ENCODE data around the gene BTBD16. TPM values are rescaled to one million over a fixed set of nuclear protein-coding genes. Genes with fewer than 3 reads are reported as not detected.

Gene BTBD16
- total and polyA plus RNA-seq, 4 donors: 0.42 to 2.8 (median 1.8) TPM

DNA sequence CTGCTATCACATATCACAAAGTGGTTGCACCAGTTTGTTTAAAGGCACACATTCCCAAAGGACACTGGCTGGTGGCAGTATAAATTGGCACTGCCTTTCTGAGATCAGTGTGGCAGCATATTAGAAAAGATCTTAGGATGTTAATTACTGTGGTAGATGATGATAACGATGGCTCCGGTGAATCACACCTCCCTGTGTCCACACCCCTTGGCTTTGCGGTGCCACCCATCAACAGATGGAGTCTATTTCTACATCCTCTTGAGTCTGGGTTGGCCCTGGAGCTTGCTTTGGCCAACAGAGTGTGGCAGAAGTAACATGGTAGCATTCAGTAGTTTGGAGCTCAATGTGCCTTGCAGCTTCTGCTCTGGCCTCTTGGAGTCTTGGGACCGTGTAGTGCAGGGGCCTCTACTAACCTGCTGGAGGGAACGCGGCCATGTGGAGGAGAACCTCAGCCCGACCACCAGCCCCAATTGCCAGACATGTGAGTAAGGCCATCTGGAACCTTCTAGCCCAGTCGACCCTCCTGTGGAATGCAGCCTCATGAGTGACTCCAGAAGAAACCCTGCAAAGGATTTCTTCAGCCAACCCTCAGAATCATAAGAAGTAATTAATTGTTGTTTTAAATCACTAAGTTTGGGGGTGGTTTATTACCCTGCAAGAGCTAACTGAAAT, 76.2 kb downstream of the BTBD16 start:
- H3K36me3 ChIP-seq (ENCODE audit: control insufficient read depth in 4 of 4, insufficient read depth in 3 of 4, low read depth in 1 of 4, low read length in 3 of 4): no peaks in the 10 kb centered on the region
- 96% methylated on average over 8 of the region's 8 CpGs for WGBS
- H3K27ac ChIP-seq (ENCODE audit: low read depth in 1 of 2, low read length in 2 of 2): no peak overlapping the region
- no peak for TF ChIP-seq NR2F2 (IDR thresholded peaks at IDR 0.05)
- TF ChIP-seq HNF4A (conservative IDR thresholded peaks at IDR 0.05): no peak
- TF ChIP-seq FOXA2 (IDR thresholded peaks at IDR 0.05): no peak
- TF ChIP-seq TAF1 (conservative IDR thresholded peaks at IDR 0.05): no peak
- TF ChIP-seq SP1 (IDR thresholded peaks at IDR 0.05): no peak
- TF ChIP-seq EGR1 (IDR thresholded peaks at IDR 0.05; ENCODE audit: low read depth in 2 of 2): no peak
- TF ChIP-seq, protein P1, sequence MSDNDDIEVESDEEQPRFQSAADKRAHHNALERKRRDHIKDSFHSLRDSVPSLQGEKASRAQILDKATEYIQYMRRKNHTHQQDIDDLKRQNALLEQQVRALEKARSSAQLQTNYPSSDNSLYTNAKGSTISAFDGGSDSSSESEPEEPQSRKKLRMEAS (IDR thresholded peaks at IDR 0.05): no peak
- TF ChIP-seq, protein P2, sequence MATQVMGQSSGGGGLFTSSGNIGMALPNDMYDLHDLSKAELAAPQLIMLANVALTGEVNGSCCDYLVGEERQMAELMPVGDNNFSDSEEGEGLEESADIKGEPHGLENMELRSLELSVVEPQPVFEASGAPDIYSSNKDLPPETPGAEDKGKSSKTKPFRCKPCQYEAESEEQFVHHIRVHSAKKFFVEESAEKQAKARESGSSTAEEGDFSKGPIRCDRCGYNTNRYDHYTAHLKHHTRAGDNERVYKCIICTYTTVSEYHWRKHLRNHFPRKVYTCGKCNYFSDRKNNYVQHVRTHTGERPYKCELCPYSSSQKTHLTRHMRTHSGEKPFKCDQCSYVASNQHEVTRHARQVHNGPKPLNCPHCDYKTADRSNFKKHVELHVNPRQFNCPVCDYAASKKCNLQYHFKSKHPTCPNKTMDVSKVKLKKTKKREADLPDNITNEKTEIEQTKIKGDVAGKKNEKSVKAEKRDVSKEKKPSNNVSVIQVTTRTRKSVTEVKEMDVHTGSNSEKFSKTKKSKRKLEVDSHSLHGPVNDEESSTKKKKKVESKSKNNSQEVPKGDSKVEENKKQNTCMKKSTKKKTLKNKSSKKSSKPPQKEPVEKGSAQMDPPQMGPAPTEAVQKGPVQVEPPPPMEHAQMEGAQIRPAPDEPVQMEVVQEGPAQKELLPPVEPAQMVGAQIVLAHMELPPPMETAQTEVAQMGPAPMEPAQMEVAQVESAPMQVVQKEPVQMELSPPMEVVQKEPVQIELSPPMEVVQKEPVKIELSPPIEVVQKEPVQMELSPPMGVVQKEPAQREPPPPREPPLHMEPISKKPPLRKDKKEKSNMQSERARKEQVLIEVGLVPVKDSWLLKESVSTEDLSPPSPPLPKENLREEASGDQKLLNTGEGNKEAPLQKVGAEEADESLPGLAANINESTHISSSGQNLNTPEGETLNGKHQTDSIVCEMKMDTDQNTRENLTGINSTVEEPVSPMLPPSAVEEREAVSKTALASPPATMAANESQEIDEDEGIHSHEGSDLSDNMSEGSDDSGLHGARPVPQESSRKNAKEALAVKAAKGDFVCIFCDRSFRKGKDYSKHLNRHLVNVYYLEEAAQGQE (IDR thresholded peaks at IDR 0.05): no peak
- TF ChIP-seq, protein P3, sequence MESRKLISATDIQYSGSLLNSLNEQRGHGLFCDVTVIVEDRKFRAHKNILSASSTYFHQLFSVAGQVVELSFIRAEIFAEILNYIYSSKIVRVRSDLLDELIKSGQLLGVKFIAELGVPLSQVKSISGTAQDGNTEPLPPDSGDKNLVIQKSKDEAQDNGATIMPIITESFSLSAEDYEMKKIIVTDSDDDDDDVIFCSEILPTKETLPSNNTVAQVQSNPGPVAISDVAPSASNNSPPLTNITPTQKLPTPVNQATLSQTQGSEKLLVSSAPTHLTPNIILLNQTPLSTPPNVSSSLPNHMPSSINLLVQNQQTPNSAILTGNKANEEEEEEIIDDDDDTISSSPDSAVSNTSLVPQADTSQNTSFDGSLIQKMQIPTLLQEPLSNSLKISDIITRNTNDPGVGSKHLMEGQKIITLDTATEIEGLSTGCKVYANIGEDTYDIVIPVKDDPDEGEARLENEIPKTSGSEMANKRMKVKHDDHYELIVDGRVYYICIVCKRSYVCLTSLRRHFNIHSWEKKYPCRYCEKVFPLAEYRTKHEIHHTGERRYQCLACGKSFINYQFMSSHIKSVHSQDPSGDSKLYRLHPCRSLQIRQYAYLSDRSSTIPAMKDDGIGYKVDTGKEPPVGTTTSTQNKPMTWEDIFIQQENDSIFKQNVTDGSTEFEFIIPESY (IDR thresholded peaks at IDR 0.05): no peak
- TF ChIP-seq RXRA (IDR thresholded peaks at IDR 0.05): no peak
- TF ChIP-seq JUND (IDR thresholded peaks at IDR 0.05): no peak
- no peak for TF ChIP-seq YY1 (IDR thresholded peaks at IDR 0.05)
- no peak for TF ChIP-seq FOXA1 (IDR thresholded peaks at IDR 0.05)
- TF ChIP-seq GABPA (IDR thresholded peaks at IDR 0.05 in 1 of 2, conservative IDR thresholded peaks at IDR 0.05 in 1 of 2): no peak
- TF ChIP-seq, protein P4, sequence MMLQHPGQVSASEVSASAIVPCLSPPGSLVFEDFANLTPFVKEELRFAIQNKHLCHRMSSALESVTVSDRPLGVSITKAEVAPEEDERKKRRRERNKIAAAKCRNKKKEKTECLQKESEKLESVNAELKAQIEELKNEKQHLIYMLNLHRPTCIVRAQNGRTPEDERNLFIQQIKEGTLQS (IDR thresholded peaks at IDR 0.05): no peak
- H3K9ac ChIP-seq (ENCODE audit: low read depth in 1 of 2, low read length in 2 of 2): no peak overlapping the region
- H3K4me1 ChIP-seq (ENCODE audit: control insufficient read depth in 4 of 4, insufficient read depth in 4 of 4, low read length in 3 of 4): peaks cover 0 to 2% (median under 1%) of the 10 kb centered on the region in 4 donors
- H3K9me3 ChIP-seq (ENCODE audit: control insufficient read depth in 4 of 4, low read length in 3 of 4): no peaks in the 10 kb centered on the region
- DNase-seq (ENCODE audit: low spot score): no peak
- no peaks in the 10 kb centered on the region for H3K27me3 ChIP-seq (ENCODE audit: control insufficient read depth in 4 of 4, insufficient read depth in 4 of 4, low read length in 3 of 4)
- no peak overlapping the region for H3K4me3 ChIP-seq (ENCODE audit: low read depth in 1 of 3, low read length in 3 of 3)

DNA sequence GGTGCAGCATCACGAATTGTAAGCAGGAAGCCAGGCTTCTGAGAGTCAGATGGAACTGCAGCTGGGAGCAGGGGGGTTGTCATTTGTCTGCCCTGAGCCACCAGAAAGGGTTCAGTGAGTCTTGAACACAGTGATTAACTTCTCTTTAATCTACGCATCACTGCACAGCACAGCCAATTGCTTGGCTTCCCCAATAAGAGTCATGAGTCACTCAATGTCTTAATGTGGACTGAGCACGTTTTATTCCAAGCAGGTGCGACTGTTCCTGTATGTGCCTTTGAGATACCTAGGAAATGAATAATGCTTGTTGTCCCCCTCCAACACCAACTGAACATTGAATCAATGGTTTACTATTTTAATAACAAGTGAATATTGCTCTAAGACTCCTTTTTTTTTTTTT, 77.4 kb downstream of the BTBD16 start:
- Histone ChIP-seq H3K27me3 (ENCODE audit: control insufficient read depth in 4 of 4, insufficient read depth in 4 of 4, low read length in 3 of 4) (no peaks in the 10 kb centered on the region), H3K9me3 (ENCODE audit: control insufficient read depth in 4 of 4, low read length in 3 of 4) (no peaks in the 10 kb centered on the region), H3K36me3 (ENCODE audit: control insufficient read depth in 4 of 4, insufficient read depth in 3 of 4, low read depth in 1 of 4, low read length in 3 of 4) (no peaks in the 10 kb centered on the region), H3K4me1 (ENCODE audit: control insufficient read depth in 4 of 4, insufficient read depth in 4 of 4, low read length in 3 of 4) (peaks cover 0 to 2% (median 0%) of the 10 kb centered on the region in 4 donors), H3K27ac (ENCODE audit: low read depth in 1 of 2, low read length in 2 of 2) (no peak overlapping the region), H3K9ac (ENCODE audit: low read depth in 1 of 2, low read length in 2 of 2) (no peak overlapping the region), H3K4me3 (ENCODE audit: low read depth in 1 of 3, low read length in 3 of 3) (no peak overlapping the region)
- 90% methylated on average over 4 of the region's 4 CpGs for WGBS
- no peak for DNase-seq (ENCODE audit: low spot score)
- TF ChIP-seq TAF1 (conservative IDR thresholded peaks at IDR 0.05): no peak
- no peak for TF ChIP-seq EGR1 (IDR thresholded peaks at IDR 0.05; ENCODE audit: low read depth in 2 of 2)
- TF ChIP-seq RXRA (IDR thresholded peaks at IDR 0.05): no peak
- no peak for TF ChIP-seq FOXA2 (IDR thresholded peaks at IDR 0.05)
- TF ChIP-seq, protein P3 (IDR thresholded peaks at IDR 0.05): no peak
- no peak for TF ChIP-seq GABPA (IDR thresholded peaks at IDR 0.05 in 1 of 2, conservative IDR thresholded peaks at IDR 0.05 in 1 of 2)
- no peak for TF ChIP-seq JUND (IDR thresholded peaks at IDR 0.05)
- TF ChIP-seq, protein P2 (IDR thresholded peaks at IDR 0.05): no peak
- TF ChIP-seq NR2F2 (IDR thresholded peaks at IDR 0.05): no peak
- TF ChIP-seq SP1 (IDR thresholded peaks at IDR 0.05): no peak
- TF ChIP-seq, protein P1 (IDR thresholded peaks at IDR 0.05): no peak
- TF ChIP-seq YY1 (IDR thresholded peaks at IDR 0.05): no peak
- no peak for TF ChIP-seq HNF4G (IDR thresholded peaks at IDR 0.05)
